RWPE2 (cell line): ENCODE data around the gene GPR176.

ENCODE experiments used
- ATAC-seq: fragments of 200-7000 bp; cut with Tn5 transposase; 3 replicates; pipeline ENCODE4 v1.9.1; 2021; ENCODE audit warnings: low read depth
- DNase-seq: peaks from one replicate; pipeline ENCODE4 v3.0.0-alpha.2; 2020; ENCODE audit warnings: low spot score
- H3K27ac ChIP-seq: fragments of 450-650 bp; 2 replicates; pipeline ENCODE4 v1.5.1; 2017; ENCODE audit warnings: mild to moderate bottlenecking; ENCODE audit not compliant: poor library complexity, severe bottlenecking
- H3K27me3 ChIP-seq: fragments of 250-450 bp; sonication (Bioruptor Pico); 2 replicates; pipeline ENCODE4 v1.5.1; 2021; ENCODE audit warnings: mild to moderate bottlenecking, moderate library complexity; ENCODE audit not compliant: insufficient read depth, poor library complexity, severe bottlenecking
- H3K36me3 ChIP-seq: fragments of 250-450 bp; sonication (Bioruptor Pico); 2 replicates; pipeline ENCODE4 v1.5.1; 2020; ENCODE audit warnings: low read depth, mild to moderate bottlenecking, moderate library complexity
- H3K4me1 ChIP-seq: fragments of 250-450 bp; sonication (Bioruptor Pico); 2 replicates; pipeline ENCODE4 v1.5.1; 2021; ENCODE audit warnings: mild to moderate bottlenecking, moderate library complexity; ENCODE audit not compliant: insufficient read depth, poor library complexity, severe bottlenecking
- H3K4me3 ChIP-seq: fragments of 250-450 bp; sonication (Bioruptor Pico); 2 replicates; pipeline ENCODE4 v1.5.1; 2021; ENCODE audit warnings: mild to moderate bottlenecking, moderate library complexity; ENCODE audit not compliant: severe bottlenecking
- H3K9me3 ChIP-seq: fragments of 250-450 bp; sonication (Bioruptor Pico); 2 replicates; pipeline ENCODE4 v1.5.1; 2021; ENCODE audit warnings: mild to moderate bottlenecking, moderate library complexity; ENCODE audit not compliant: severe bottlenecking
- TF ChIP-seq, protein P1 (sequence below): fragments of 450-650 bp; IDR thresholded peaks from one replicate; pipeline ENCODE4 v1.5.1; 2017; ENCODE audit warnings: mild to moderate bottlenecking, moderate library complexity; ENCODE audit not compliant: poor library complexity, severe bottlenecking

GPR176 gene, protein sequence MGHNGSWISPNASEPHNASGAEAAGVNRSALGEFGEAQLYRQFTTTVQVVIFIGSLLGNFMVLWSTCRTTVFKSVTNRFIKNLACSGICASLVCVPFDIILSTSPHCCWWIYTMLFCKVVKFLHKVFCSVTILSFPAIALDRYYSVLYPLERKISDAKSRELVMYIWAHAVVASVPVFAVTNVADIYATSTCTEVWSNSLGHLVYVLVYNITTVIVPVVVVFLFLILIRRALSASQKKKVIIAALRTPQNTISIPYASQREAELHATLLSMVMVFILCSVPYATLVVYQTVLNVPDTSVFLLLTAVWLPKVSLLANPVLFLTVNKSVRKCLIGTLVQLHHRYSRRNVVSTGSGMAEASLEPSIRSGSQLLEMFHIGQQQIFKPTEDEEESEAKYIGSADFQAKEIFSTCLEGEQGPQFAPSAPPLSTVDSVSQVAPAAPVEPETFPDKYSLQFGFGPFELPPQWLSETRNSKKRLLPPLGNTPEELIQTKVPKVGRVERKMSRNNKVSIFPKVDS

DNA sequence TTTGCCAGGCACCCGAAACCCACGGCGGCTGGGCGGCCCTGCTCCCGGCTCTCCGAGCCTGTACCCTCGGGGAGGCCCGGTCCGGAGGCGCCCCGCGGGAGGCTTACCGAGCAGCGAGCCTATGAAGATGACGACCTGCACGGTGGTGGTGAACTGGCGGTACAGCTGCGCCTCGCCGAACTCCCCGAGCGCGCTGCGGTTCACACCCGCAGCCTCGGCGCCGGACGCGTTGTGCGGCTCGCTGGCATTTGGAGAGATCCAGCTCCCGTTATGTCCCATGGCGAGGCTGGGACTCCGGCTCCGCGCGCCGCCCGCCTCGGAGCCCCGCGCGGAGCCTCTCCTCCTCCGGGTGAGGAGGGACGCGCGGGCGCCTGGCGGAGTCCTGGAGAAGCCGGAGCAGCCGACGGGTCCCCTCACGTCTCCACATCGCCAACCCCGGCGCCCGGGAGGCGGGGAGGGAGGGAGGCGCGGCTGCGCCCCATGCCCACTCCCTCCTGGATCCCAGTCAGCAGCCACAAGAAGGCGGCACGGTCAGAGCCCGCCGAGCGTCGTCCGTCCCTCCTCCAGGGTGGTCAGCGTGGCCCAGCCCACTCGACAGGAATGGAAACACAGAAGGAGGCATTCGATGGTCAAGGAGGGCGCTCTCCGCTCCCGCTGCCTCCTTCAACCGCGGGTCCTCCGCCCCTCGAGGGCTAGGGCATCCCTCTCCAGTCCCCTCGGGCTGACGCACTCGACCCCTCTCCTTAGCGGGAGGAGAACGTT is at the start of gene GPR176:
GPR176 (minus strand) TSS at position 519 of the 762 bp plus-strand sequence; CDS start at position 279, 240 bp downstream.
- Histone ChIP-seq H3K36me3 (no peaks in the 10 kb centered on the region), H3K9me3 (no peaks in the 10 kb centered on the region), H3K27me3 (no peaks in the 10 kb centered on the region), H3K4me3 (peak within 1 kb of the TSS; percentile 59), H3K27ac (peak within 1 kb of the TSS; percentile 72), H3K4me1 (peaks cover 16% of the 10 kb centered on the region)
- DNase-seq (peak; percentile 79), ATAC-seq (peak; percentile 67)
- TF ChIP-seq, protein P1, sequence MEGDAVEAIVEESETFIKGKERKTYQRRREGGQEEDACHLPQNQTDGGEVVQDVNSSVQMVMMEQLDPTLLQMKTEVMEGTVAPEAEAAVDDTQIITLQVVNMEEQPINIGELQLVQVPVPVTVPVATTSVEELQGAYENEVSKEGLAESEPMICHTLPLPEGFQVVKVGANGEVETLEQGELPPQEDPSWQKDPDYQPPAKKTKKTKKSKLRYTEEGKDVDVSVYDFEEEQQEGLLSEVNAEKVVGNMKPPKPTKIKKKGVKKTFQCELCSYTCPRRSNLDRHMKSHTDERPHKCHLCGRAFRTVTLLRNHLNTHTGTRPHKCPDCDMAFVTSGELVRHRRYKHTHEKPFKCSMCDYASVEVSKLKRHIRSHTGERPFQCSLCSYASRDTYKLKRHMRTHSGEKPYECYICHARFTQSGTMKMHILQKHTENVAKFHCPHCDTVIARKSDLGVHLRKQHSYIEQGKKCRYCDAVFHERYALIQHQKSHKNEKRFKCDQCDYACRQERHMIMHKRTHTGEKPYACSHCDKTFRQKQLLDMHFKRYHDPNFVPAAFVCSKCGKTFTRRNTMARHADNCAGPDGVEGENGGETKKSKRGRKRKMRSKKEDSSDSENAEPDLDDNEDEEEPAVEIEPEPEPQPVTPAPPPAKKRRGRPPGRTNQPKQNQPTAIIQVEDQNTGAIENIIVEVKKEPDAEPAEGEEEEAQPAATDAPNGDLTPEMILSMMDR: no peak

DNA sequence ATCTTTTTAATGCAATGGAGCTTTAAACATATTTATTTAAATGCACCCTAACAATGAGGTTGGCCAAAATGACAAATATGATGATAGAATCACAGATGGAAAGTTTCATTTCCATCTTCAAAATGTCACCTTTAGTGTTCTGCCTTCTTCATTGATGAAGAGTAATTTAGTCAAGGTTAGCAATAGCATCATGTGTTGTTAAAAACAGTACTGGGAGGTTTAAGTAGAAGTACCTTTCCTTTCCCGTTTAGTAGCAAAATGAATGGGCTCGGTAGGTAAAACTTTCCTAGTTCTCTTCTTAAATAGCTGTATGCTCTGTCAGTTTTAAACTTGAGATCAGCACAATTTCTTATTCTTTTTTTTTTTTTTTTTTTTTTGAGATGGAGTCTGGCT is 48.9 kb upstream of the GPR176 start:
- no peaks in the 10 kb centered on the region for H3K9me3 ChIP-seq
- no peak for DNase-seq
- ATAC-seq: no peak
- no peaks in the 10 kb centered on the region for H3K27me3 ChIP-seq
- peaks cover 10% of the 10 kb centered on the region for H3K4me1 ChIP-seq
- H3K4me3 ChIP-seq: no peak overlapping the region
- TF ChIP-seq, protein P1: no peak
- H3K27ac ChIP-seq: no peak overlapping the region
- peaks cover 91% of the 10 kb centered on the region for H3K36me3 ChIP-seq

DNA sequence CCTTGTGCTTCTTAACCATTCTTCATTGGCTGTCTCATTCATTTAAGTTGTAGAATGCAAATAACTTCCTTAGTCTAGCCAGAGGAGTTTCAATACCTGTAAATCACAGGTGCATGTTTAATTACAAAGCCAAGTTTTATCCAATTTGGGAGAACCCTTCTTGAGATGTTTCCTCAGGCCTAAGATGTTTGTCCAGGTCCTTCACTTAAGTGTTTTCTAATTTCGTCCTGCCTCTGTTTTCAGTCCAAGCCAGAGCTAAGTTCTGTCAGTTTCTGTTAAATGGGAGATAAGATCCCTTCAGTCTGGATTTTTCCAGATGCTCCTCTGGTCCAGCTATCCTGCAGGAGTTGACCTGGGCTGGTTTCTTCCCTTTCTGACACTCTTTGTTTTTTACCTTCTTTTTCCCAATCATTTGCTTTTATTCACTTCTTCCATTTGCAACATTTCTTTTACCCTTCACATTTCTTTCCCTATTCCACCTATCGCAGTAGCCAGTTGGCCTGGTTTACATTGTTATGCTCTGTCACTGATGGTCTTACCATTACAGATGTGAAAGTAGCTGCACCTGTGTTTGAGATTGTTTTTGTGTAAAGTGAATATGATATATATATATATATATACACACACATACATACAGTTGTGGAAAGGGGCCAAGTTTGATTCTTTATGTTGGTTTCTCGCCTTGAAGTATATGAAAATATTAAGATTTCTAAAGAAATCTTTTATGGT is 48.4 kb upstream of the GPR176 start:
- TF ChIP-seq, protein P1: no peak
- Histone ChIP-seq H3K27me3 (no peaks in the 10 kb centered on the region), H3K4me3 (no peak overlapping the region), H3K9me3 (no peaks in the 10 kb centered on the region), H3K4me1 (peaks cover 10% of the 10 kb centered on the region), H3K36me3 (peaks cover 91% of the 10 kb centered on the region), H3K27ac (no peak overlapping the region)
- ATAC-seq (no peak), DNase-seq (no peak)

DNA sequence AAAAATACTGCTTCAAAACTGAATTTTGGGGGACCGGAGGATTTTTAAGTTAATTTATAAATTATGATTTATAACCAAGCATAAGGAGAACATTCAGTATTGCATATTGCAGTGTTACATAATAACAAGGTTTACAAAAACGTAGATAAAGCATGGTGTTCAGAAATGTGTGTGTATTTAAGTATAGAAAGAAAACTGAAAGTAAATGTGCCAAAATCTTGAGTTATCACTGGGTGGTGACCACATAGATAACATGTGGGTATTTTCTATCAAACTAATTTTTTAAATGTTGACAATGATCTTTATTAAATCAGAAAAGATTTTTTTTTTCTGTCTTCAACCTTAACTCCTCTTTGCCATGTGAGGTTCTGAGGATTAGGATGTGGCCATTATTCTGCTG is 46.5 kb upstream of the GPR176 start:
- TF ChIP-seq, protein P1: no peak
- ATAC-seq (no peak), DNase-seq (no peak)
- H3K27ac ChIP-seq: no peak overlapping the region
- H3K36me3 ChIP-seq: peaks cover 93% of the 10 kb centered on the region
- peaks cover 10% of the 10 kb centered on the region for H3K4me1 ChIP-seq
- no peaks in the 10 kb centered on the region for H3K9me3 ChIP-seq
- no peaks in the 10 kb centered on the region for H3K27me3 ChIP-seq
- no peak overlapping the region for H3K4me3 ChIP-seq
